ENCODE data around the gene ETS2.
A peak's percentile ranks its signal among the peaks of the same experiment; 100 is the strongest.

Gene ETS2

DNA sequence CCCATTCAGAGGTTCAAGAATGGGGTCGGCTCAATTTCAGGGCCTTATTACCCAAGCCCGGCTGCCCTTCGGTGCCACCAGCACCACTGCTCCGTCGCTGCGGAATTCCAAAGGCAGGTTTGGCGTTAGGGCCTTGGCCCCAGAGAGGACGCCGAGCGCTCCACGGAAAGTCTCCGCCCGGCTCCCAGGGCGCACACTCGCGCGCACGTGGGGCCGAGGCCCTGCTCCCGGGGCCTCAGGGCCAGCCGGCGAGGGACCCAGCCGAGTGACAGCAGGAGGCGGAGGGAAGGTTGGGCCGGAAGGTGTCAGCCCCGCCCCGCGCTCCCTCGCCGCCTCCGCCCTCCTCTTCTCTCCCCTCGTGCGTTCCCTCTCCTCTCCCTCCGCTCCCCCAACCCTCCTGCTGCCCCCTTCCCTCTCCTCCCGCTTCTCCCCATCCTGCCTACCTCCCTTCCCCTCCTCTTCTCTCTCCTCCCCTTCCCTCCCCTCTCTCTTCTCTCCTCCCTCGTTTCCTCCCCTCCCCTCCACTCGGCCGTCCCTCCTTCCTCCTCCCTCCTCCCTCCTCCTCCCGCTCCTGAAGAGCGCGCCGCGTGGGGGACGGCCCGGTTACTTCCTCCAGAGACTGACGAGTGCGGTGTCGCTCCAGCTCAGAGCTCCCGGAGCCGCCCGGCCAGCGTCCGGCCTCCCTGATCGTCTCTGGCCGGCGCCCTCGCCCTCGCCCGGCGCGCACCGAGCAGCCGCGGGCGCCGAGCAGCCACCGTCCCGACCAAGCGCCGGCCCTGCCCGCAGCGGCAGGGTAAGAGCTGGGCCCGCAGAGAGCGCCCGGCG lies at the start of gene ETS2:
TSS of gene ETS2 (plus strand) at position 602 of the 825 bp plus-strand sequence. CDS start 4,106 bp downstream, outside the sequence.
- peak; percentile 87 for DNase-seq (ENCODE audit: low spot score)

DNA sequence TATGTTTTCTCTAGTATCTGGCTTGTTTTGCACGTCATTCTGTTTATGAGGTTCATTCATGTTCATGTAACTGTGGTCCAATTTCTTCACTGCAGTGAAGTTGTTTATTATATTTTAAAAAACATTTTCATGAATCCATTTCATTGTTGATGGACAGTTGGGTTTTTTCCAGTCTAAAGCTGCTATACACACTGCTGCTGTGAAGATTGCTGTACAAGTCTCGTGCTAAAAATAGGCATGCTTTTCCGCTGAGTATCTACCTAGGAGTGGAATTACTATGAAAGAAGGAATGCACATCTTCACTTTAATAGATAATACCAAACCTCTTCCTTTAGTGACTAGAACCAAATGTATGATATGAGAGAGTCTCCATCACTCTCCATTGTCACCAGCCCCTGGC lies 49.0 kb upstream of the ETS2 start:
- no peak for DNase-seq (ENCODE audit: low spot score)

DNA sequence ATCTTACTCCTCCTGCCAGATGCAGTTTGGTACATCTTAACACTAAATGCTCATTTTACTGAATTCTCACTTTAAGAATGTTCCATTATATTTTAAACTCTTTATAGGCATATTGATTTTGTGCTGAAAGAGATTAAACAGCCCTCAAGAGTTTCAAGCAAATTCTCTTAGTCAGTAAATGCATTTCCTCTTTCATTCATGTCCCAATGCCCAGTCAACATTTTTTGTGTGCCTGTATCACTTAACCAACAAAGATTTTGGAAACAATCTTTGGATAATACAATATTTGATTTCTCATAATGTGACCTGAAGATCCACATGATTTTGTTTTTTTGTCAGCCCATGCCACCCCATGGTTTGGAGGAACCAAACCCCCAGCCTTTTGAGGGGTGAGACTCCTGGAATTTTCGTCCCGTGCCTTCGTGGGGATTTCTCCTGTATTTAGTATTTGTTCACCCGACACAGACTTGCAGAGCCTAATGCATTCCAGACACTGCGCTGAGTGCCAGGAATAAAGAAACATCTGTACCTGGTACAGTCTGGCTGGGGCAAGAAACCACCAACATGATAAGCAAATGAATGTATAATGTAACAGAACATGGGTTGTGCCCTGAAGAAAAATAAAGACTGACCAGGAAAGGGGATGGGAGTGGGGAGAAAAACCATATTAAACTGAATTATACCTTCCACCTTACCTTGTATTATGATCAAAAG lies 47.1 kb upstream of the ETS2 start:
- no peak for DNase-seq (ENCODE audit: low spot score)

DNA sequence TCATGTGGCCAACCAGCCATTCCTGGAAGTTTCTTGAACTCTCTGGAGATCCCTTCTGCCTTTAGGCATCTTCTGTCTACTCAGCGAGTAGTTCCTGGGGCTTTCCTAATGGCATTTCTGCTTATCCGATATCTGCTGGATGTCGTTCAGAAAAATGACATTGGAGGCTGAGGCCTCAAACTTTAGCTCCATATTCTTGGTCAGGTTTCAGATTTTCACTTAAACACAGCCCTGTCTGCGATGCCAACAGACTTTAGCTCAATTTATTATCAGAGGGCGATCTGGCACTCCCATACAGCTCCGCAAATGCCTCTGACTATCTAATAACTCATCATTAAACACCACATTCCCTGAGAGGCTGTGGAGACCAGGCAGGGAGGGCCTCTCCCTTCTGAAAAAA lies 46.3 kb upstream of the ETS2 start:
- DNase-seq (ENCODE audit: low spot score), result no peak

DNA sequence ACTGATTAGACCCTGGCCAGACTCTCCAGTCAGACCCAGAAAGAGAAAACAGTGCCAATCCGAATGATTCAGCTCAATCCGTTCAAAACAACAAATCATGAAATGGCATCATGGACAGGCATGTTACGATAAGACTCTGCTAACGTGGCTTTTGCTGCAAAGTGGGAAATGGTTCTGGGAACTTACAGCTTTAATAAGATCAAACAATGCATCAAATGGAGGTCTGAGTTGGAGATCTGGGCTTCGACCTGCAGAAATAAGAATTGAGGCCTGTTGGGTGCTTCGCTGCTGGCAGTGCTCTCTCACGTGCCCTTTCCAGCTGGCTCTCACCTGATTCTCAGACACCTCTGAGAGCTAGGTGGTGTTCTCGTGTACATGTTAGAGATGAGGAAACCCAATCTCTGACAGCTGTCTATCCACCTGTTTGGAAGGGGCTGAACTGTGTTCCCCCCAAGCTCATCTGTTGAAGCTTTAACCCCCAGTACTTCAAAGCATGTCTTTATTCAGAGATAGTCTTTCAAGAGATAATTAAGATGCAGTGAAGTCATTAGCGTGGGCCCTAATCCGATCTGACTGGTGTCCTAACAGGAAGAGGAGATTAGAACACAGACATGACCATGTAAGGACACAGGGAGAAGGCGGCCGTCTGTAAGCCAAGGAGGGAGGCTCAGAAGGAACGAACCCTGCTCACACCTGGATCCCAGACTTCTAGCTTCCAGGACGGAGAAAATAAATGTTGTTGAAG lies 45.5 kb upstream of the ETS2 start:
- DNase-seq (ENCODE audit: low spot score), result no peak

DNA sequence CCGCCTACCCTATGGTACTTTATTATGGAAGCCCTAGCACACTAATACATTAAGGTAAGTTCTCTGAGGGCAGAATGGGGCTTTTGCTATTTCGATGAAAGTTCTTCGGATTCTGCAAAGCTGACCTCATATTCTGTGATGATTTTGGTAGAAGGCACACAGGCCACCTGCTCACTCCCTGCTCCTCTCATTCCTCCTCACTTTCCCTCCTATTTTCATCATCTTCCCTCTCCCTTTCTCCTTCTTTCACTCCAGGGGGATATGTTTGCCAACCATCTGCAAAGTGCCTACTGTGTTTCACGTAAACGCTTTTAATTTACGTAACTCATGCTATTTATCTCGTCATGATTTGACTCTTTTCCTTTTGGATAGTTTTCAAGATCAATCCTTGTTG lies 45.0 kb upstream of the ETS2 start:
- no peak for DNase-seq (ENCODE audit: low spot score)

DNA sequence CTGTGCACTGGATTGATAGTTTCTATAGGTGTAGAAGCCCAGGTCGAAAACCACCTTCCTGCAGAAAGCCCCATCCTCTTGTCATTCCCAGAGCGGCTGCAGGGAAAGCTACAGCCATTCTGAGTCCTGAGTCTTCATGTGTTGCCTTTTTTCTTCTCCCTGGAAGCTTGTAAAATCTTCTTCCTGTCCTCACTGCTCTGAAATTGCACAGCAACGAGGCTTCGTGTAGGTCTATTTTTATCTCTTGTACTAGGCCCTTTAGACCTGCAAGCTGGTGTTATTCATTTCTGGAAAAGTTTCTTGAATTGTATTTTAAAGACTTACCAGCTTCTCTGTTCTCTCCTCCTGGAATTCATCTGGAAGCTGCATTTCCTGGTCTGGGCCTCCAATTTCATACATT lies 44.2 kb upstream of the ETS2 start:
- no peak for DNase-seq (ENCODE audit: low spot score)

DNA sequence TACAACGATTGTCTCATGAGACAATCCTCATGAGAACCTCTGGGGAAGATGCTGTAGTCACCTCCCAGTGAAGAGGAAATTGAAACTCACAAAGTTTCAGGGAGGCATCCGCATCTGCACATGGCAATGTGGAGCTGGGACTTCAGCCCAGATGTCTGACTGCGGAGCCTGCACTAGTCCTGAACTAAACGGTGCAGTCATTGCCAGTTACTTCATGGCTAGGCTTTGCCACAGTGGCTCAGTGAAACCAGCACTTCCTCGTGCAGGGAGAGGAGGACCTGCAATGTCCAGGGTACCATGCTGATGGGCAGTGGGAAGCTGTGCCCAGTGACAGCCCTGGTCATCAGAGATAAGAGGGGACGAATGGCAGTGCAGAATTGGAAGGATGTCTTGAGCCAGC lies 40.7 kb upstream of the ETS2 start:
- no peak for DNase-seq (ENCODE audit: low spot score)

DNA sequence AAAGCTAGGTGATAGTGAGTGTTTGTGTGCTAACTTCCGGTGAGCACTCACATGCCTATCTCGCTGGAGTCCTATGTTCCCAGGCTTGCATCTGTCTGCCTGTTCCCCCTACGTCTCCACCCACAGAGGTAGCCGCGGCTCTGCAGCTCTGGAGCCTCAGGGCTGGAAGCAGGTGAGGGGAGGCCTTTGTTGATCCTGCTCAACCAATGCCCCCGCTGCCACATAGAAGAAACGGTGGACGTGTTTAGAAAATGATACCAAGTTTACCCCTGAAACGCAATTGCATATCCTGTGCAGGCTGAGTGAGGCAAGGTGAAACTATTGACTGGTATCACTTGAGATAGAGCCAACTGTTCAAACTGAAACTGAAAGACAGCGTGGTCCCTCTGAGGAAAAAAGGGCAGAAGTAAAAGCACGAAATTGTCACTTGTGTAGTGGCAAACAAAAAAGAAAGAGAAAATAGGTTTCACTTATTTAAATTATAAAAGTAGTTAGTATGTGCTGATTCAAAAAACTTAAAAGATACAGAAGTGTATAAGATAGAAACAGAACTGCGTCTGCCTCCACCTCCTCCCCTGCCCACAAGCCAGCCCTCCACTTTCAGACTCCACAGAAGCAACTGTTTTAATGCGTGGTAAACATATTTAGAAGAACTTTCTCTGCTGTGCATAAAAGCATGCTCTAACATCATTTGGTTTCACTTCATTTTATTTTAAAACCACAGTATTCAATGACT lies 38.6 kb upstream of the ETS2 start:
- no peak for DNase-seq (ENCODE audit: low spot score)

DNA sequence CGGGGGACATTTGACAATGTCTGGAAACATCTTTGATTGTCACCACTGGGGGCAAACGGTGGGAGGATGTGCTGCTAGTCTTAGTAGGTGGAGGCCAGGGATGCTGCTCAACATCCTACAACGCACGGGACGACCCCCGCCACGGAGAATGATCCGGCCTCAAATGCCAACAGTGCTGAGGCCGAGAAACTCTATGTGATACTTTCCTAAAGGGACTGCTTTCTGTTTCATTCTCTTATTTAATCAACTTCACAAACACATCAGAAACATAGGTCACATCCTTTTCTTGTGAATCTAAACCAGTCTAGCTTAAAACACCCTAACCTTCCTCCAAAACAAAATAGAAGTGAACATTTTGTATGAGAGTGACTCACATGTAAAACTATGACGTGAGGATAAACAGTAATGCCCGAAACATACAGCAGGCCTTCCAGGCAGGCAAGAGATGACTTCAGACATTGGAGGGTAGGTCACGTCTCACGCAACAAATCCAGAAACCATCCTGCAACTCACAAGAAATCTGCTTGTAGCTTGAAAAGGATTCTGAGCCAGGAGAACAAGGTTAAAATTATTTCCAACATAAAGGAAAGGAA lies 37.2 kb upstream of the ETS2 start:
- no peak for DNase-seq (ENCODE audit: low spot score)

DNA sequence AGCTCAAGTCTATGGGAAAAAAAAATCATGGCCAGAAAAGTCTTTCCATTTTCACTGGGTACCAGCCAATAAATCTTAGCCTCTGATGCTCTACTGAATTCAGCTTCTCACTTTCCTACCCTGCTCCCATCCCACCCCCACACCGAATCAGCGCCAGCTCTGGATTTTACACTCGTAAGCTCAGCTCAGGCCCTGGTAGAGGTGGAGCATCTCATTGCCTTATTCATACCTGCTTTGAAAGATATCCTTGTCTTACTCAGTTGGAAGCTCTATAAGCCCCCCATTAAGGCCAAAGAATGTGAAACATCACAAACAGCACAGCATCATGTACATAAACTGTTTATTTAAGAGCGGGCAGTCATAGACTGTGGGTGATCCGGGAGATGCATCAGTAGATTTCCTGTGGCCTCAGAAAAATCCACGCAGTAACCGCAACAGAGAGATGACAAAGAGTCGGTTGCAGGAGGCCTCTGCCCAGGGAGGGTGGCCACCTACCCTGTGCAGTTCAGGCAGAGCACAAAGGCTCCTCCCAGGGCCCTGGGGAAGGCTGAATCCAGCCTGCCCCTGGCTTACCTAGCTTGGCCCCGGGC lies 36.4 kb upstream of the ETS2 start:
- DNase-seq (ENCODE audit: low spot score), result no peak

DNA sequence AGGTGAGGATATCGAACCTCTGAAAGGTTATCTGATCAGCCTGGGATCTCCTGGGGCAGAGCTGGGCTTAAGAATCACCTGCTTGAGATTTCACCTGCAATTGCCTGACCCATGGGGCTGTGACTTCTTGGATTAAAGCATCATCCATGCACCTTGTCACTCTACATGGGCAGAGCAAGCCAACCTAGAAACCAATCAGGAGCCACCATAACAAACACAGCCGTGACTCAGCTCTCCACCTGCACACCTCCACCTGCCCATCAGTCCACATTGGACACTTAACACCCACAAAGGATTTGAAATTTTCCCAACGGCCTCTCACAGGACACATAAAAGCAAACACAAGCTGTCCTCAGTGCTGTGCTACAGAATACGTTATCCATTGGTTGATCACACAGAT lies 35.1 kb upstream of the ETS2 start:
- DNase-seq (ENCODE audit: low spot score), result no peak

DNA sequence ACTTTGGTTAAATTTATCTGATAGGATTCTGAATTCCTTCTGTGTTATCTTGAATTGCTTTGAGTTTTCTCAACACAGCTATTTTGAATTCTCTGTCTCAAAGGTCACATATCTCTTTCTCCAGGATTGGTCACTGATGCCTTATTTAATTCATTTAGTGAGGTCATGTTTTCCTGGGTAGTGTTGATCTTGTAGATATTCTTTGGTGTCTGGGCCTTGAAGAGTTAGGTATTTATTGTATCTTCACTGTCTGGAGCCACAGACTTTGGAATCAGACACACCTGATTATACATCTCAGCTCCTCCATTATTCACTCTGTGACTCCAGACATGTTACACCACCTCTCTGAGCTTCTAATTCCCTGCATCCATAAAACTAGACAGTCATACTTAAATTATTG lies 34.2 kb upstream of the ETS2 start:
- DNase-seq (ENCODE audit: low spot score), result no peak

DNA sequence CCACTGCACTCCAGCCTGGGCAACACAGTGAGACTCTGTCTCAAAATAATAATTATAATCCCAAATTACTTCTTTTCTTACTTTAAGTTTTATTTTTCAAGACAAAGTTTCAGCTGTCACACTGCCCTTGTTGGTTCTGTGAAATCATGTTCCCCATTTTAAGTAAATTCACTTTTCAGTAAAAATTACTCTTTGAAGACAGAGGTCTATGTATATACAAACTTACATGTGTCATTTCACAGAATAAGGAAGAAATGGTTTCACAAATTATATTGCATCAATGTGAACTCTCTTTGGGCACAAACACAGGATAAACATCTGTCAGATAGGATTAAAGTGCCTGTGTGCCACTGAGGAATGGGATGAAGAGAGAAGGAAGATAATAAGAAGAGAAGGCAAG lies 33.1 kb upstream of the ETS2 start:
- no peak for DNase-seq (ENCODE audit: low spot score)

DNA sequence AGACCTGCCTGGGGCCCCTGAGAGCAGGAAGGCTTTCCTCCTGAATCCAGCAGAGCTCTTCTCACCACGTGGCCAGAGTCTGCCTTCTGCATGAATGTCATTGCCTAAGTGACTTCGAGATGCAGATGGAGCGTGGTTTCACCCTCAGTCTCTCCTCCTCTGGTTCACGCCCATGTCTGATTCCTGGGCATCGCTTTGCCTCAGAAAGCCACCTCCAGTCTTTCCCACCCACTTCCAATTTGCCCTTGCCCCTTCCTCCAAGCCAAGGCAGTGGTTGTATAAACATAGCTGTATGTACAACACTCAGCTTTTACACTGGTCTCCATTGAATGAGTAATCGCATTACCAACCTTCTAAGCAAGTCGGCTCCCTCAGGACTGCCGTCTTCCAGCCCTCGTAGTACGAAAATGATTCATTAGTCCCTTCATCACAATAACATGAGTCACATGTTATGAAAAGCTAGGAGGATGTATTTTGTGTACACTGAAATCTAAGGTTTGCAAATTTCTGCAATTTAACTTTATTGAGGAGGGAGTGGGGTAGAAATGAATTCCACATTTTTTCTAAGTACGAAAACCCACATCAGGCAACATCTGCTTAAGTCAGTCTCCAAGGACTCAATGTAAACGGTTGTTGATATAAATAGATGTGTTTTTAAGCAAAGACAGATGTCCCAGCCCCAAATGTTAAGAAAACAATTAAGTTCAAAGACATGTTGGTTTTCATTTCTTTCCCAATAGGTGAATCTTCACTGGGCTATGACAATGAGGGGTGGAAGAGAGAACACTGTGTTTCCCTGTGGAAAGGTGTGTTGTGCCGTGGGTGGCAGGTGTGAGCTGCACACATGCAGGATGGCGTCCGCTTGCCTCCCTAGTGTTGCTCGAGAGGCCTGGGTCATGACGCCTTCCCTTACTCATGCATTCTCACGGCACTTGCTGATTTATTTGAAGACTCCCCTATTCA lies 32.3 kb upstream of the ETS2 start:
- DNase-seq (ENCODE audit: low spot score), result no peak

DNA sequence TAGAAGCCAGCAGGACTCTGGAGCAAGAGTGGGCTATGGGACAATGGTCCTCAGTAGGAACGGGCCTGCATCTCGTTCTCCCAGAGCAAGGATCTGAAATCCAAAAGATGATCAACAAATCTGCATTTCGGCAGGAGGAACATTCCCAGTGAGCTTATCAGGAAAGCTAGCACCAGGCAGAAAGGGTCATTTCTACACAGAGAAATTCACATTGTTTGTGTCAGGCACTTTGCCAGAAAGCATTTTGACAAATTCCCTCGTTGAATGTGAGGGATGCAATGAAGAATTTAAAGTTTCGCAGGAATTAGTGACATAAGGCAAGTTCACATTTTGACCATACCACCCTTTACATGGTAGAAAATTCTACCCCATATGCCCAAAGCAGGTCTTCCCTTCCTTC lies 31.6 kb upstream of the ETS2 start:
- no peak for DNase-seq (ENCODE audit: low spot score)

DNA sequence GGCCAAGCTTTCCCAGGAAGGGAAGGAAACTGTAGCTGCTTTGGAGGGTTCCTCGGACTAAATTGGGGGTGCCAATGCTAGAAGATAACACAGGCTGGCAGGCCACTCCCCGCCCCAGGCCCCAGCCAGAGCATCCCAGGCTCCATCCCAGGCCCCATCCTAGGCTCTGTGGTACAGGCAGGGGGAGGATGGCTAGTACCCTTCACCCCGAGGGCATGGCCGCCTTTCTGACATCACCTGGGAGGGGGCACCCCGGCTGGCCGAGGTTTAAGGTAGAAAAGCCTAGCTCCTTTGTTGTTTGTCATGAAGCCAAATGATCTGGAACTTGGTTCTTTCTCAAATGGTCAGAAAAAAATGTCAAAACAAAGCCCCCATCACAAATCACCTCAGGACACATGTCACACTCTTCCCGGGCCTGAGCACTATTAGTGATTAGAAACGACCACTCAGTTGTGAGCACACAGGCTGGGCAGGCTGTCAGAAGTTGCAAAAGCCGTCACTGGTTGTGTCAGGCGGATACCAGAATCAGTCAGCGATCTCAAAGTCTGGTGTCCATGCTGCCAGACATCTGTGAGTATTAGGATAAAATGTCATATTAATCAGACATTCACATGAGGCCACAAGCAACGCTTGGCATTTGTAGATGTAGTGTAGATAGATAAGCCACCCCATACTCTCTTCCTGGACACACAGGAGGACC lies 31.0 kb upstream of the ETS2 start:
- DNase-seq (ENCODE audit: low spot score), result no peak

DNA sequence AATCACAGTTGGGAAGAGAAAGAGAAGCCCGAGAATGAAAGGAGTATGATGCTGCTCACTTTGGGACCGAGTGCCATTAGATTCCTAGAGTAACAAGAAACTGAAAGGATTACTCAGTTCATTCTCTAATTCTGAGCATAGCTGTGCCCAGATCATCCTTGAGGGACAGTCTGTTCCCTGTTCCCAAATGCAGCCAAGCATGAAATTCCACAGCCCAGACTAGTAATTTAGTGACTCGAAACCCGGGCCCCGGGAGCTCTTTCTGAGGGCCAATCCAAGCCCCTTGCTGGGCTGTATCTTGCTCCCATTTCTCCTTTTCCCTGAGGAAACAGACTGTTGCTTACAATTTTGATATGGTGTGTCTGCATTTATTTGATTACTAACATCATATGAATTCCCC lies 30.0 kb upstream of the ETS2 start:
- DNase-seq (ENCODE audit: low spot score), result no peak

DNA sequence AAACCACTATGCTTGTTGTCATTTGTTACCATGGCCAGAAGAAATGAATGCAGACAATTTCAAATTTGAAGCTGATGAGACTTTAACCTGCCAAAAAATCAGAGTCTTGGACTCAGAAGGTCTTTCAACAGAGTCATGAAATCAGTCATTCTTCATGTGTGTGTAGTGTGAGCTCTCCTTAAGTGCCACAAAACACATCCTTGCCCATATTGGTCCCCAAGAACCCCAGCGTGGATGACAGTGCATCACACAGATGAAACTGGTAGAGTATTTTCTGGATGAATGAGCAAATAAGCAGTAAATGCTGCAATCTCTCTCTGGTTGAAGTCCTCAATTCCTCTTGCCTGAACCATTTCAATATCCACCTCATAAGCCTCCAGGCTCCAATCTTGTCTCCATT lies 28.7 kb upstream of the ETS2 start:
- DNase-seq (ENCODE audit: low spot score), result no peak

DNA sequence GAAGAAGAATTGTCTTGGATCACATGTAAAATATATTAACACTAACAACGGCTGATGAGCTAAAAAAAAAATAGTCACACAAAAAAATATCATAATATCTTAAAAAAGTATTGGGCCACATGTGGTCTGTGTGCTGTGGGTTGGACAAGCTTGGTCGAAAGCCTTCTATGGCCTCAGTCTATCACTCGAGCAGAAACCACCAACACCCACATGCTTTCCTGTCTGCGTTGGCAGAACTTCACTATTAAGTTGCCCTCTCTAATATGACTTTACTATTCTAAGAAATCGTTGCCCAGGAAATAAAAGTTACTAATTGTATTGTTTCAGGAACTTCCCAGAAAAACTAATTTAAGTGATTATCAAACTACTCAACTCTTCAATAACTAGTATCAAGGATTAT lies 28.2 kb upstream of the ETS2 start:
- no peak for DNase-seq (ENCODE audit: low spot score)

Data from iPS-NIHi11 (cell line).